Vagina (tissue), 2 donors: ENCODE measurements around the gene NALF2.

Experiments used
- CTCF ChIP-seq, 3 experiments: fragments of 450-650 bp in 2 of 3; fragments of 200-600 bp in 1 of 3; sonication (generic) in 1 of 3; IDR thresholded peaks; one replicate each; pipeline ENCODE4 v1.5.1; 2017 to 2019; ENCODE audit warnings: antibody characterized with exemption in 3 of 3, mild to moderate bottlenecking in 2 of 3, moderate library complexity in 2 of 3
- POLR2A ChIP-seq, 2 donors: fragments of 450-650 bp; IDR thresholded peaks; one replicate each; pipeline ENCODE4 v1.6.1; 2017; ENCODE audit warnings: antibody characterized with exemption in 2 of 2, mild to moderate bottlenecking in 2 of 2, moderate library complexity in 2 of 2

- TF ChIP-seq CTCF (IDR thresholded peaks at IDR 0.05) (no peak), POLR2A (IDR thresholded peaks at IDR 0.05) (no peak)
These were observed 6.9 kb downstream of the NALF2 start for GRCh38 chrX:69510914-69511513.
